CD4-positive, alpha-beta T cell treated with Interleukin-4 for 1 hour (primary cell): ENCODE results near the gene KCNMA1.

Experiments used
- DNase-seq, 2 donors: peaks; one replicate each; pipeline ENCODE4 v3.0.0-alpha.2; 2020 to 2022

The KCNMA1 gene

GRCh38 chr10:76950354-76950753 is 687.3 kb downstream of the KCNMA1 start:
- DNase-seq = no peak

- no peak for DNase-seq
These were observed 691.3 kb downstream of the KCNMA1 start for GRCh38 chr10:76946270-76946669.

DNA sequence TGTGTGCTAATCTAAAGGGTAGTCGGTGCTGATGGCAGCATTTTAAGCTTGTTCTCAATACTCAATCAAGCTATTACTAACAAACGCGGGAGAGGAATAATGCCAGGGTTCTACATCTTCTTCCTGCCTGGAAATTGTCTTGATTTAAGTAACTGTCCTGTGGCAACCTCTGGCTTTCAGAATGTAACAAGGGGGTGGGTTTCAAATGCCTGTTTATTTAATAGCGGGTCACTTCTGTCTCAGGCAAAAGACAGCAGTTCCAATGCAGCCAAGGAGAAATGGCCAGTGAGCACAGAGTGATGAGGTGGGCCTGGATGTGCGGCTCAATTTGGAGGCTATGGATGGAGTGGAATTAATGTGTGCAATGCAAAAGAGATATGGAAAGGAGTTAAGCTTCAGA is 692.4 kb downstream of the KCNMA1 start:
- DNase-seq = no peak

GRCh38 chr10:76944640-76945039 is 693.0 kb downstream of the KCNMA1 start:
- no peak for DNase-seq

DNA sequence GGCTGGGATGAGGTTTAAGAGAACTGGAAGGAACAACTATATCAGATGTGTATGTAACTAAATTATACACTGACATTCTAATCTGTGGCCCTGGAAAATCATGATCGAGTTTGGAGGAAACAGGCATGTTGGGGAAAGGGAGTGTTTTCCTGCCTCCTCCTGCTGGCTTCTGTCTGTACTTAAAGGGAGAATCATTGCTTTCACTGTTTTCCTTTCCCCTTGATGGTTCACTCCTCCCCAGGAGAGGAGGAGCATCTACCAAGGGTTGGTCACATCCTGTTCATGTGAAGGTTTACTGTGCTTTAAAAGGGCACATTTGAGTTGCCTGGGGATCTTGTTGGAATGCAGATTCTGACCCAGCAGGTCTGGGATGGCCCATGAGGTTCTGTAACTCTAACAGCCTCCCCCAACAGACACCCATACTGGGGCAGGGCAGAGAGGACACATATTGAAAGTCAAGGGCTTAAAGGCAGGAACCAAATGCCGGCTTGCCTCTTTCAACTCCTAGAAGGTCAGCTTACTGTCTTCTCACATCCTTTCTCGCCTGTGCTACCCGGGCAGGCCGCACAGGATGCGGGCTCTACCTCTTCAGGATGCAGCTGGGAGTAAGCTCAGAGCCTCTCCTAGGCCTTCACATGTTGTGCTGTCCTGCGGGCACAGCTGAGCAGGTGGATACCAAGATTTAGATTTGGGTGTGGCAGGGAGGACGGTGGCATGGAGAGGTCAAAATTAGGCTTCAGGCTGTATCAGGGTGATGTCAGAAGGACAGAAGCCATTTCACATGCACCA is 694.8 kb downstream of the KCNMA1 start:
- no peak for DNase-seq

- DNase-seq = no peak
These were observed 697.6 kb downstream of the KCNMA1 start for GRCh38 chr10:76939933-76940468.

DNA sequence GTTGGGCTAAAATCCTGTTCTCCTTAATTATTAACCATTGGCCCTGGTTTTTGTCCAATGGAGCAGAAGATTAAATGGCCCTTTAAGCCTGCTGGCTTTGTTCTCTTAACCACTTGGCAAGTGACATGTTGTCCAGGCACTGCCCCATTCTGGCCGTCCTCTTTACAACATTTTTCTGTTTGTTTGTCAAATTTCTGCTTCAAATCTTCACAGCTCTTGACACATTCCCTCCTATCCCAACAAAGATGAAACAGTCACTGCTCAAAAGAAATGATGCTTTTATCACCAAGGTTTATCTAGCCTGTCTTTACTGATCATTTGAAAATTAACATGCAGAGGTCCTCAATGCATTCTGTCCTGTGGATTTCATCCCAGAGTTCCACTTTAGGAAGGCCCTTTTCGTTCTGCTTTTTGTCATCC is 700.4 kb downstream of the KCNMA1 start:
- DNase-seq = no peak

DNA sequence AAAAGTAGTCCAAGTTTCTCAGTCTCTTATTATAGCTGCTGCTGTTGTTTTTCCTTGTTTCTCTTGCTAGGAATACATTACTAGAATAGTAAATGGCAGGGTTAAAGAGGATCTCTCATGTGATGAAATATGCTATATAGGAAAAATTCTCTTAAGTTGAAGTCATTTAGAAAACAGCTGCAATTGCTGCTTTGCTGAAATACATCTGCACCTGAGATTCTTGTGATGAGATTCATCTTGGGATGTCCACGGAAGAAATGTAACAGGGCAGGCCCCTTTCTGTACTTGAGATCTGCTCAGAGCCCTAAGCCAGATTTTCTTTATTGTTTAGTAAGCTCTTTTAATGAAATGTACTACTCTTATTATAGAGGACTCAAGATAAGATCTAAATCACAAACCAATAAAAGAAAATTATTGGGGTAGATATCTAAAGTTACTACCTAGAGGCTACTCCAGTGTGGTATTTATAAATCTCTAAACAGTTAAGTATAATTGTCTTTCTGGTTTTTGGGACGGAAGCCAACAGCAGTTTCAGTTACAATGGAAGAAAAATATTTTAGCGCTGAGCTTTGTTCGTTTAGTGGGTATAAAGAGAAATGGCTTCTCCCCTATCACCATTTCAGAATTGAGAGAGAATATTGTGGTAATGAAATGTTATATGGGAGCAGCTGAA is 701.5 kb downstream of the KCNMA1 start:
- DNase-seq = no peak

DNA sequence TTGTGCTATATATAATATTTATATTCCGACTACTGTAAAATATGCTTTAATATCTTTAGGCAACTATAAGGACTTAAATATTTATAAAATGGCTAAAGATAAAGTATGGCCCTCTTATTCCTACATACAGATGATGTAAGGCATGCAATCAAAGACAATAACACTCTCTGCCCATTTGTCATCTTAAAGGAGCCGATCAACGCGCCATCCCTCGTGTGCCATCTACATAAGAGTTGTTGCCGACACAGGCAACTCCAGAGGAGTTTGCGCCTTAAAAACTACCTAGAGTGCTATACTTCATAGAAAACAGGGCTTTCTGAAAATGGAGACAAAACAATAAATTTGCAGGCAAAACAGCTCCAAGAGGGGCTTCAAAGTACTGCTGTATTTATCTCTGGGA is 709.0 kb downstream of the KCNMA1 start:
- no peak for DNase-seq

GRCh38 chr10:76925636-76926405 is 711.8 kb downstream of the KCNMA1 start:
- DNase-seq = no peak

GRCh38 chr10:76922666-76923065 is 714.9 kb downstream of the KCNMA1 start:
- DNase-seq = no peak

DNA sequence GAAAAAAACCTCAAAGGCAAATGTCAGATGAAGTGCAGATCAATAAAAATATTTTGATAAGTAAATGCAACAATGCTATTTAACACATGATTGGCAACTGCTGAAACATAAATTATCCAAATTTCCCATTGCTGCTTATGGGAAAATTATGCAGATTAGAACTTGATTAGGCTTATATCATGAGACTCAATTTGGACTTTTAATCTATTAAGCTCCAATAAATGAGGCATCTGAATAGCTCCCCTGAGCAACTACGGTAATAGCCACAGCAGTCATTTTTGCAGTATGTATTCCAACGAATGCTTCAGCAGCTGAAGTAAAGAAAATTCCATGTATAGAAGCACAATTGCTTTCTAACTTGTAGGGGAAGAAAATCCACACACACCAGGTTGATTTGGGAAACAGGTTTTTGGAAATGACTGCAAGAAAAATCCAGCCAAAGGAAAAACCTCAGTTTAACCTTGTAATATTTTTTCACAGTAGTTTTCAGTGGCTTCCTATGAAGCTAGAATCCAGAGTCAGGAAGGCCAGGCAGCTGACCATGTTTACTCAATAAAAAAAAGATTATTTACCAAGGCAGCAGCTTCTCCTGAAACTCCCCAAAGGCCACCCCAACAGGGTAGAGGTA is 716.1 kb downstream of the KCNMA1 start:
- DNase-seq = no peak

DNA sequence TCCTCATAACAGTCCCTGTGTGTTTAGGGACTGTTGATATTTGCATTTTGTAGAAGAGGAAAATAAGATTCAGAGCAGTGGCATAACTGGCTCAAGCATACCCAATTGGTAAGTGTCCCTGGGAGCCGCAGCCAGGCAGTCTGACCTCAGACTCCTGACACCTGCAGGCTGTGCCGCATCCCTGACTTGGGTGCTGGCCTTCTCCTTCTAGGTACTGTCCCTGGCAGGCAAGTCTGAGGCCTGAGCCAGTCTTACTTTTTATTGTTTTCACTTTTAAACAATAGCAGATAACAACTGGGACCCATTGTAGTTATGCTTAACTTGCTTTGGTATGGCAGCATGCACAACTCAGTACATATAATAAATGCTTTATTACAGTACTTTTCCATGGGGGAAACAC is 717.0 kb downstream of the KCNMA1 start:
- no peak for DNase-seq

DNA sequence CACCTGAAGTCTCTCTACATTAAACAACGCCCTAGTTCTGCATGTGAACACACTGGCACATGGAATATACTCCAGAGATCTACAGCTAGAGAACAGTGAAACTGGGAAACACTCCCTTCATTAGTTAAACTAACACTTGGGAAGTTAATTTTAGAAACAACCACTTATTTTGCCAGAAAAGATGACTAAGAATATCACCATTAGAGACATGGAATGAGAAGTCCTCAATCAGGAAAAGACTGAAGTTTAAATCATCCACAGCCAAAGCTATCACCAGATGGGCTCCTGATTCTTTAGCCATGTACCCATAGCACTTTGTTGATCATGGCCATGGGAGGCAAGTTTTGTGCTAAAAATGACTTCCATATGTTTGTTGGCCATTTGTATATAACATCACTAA is 719.5 kb downstream of the KCNMA1 start:
- no peak for DNase-seq

GRCh38 chr10:76917071-76917470 is 720.5 kb downstream of the KCNMA1 start:
- DNase-seq = no peak

- no peak for DNase-seq
These were observed 721.1 kb downstream of the KCNMA1 start for GRCh38 chr10:76916536-76916935.

DNA sequence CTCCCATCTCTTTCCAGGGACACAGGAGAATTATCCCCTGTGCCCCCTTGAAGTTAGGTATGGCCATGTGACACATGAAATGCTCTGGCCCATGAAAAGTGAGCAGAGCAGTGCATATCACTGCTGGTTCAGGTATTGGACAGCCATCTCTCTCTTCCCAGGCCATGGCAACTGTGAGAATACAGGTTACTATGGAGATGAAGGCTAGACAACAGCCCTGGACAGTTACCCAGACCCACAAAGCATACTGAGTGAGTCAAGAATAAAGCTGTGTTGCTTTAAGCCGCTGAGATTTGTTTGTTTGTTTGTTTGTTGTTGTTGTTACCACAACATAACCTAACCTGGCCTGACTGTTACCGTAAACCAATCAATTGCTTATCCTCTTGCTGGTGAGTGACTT is 722.3 kb downstream of the KCNMA1 start:
- DNase-seq = no peak

DNA sequence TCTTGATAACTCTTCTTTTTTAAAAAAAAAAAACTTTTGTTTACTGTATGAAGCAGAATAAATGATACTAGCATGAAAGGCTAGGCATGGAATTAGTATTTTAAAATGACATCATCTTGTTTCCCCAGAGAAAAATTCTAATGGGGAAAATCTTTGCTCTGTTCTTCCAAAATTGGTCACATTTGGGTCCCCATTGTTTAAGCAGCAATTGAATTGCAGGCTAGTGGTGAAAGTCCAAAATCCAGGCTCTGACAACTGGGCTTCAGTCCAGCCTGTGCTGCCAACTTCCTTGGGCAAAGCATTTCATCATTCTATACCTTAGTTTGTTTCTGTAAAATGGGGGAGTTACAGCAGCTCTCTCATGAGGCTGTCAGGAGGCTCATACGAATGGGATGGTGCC is 726.4 kb downstream of the KCNMA1 start:
- no peak for DNase-seq

DNA sequence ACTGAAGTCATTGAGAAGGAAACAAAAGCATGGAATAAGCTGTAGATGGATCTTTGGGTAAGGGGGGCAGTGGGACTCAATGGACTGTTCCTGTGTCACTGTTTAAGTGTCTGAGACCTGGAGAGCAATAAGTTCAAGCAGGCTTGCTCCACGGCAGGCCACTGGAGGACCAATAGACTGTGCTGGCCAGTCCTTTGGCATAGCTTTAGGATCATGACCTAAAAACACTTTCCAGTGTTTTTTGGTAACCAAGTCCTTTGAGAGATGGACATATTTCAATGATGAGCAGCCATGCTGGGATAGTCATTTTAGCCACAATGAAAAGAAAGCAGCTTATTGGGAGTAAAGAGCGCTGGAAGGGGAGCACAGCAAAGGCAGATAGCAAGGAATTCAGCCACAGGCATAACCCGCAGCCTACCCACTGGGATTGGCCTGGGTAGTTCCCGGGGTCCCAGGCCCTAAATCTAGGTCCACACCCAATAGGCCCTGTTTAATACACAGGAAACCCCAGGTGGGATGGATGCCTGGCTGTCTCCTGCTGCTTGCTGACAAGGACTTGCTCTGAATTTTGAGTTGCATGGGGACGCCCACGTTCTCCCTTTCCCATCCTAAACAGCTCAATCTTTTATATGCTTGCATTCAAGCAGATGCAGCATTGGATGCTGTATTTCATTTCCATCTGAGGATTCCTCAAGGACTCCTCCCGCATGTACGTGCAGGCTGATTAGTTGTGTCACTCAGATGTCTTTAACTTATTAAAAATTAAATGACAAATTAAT is 727.2 kb downstream of the KCNMA1 start:
- DNase-seq = no peak

- no peak for DNase-seq
These were observed 731.4 kb downstream of the KCNMA1 start for GRCh38 chr10:76906256-76906655.

DNA sequence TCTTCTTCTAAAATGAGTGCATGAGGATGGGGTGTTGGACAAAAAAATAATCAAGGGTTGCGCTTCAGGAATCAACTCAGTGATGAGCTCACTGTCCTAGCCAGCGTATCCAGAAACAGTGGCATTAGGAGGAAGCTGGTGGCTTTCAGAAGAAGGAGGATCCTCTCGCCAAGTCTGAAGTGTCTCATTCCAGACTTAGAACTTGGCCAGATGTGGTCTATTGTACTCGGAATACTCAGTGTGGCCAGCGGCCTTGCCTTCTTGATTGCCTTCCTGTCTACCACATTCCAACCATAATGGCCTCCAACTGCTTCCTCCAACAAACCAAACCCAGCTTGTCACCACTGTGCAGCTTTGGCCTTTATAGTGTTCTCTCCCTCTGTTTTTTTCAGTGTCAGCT is 732.4 kb downstream of the KCNMA1 start:
- no peak for DNase-seq

DNA sequence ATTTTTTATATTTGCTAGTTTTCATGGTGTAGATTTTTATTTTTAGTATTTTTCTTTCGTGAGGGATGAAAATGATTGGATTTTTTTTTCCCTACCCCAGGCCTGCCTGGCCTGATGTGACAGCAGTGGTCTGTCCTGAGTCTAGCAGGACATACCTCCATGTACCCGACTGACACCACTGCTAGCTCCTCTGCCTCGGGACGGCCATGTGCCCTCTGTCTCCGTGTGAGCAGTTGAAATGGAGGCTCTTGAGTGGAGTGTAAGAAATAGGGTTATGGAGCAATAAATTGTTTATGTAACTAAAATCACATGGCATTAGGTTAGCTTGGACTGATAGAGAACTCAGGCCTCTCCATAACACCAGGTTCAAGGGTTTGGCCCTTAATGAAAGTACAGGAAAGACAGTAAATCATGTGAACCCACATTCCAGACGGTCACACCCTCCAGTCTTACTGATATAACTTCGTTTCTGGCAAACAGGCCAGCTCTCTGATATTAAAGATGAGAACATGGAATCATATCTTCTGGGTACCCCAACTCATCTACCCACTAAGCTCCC is 734.1 kb downstream of the KCNMA1 start:
- no peak for DNase-seq
